Hematopoietic multipotent progenitor cell treated with erythropoietin and hydrocortisone succinate and interleukin-3 and kit ligand, for 17 days (in vitro differentiated cells): ENCODE data around the gene RPL13.

Source experiments
- DNase-seq: peaks from one replicate; pipeline ENCODE4 v3.0.0-alpha.2; 2015; ENCODE audit warnings: low spot score

RPL13 gene

DNA sequence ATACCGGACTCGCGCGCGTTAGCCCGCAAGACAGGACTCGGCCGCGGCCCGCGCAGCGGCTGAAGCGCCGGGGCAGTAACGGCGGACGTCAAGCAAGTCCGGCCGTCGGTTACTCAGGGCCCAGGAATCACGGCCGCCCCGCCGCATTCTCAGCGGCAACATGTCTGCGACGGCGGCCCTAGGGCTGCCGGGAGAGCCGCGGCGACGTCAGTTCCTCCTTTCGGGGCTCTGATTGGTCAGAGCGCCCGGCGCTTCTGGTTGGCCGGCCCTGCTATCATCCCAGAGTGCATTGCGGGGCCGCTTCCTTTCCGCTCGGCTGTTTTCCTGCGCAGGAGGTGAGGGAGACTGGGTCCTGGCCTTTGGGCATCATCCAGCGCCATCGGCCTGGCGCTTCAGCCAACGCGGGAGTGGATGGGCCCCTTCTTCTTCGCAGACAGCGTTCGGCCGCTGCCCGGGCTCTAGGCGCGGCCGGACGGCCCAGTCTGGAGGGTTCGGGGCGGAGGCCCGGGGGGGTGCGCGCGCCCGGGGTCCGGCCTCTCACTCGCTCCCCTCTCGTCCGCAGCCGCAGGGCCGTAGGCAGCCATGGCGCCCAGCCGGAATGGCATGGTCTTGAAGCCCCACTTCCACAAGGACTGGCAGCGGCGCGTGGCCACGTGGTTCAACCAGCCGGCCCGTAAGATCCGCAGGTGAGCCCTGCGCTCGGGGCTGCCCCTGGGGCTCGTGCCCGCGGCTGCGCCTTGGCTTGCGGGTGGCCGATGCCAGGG lies at the start of gene RPL13:
RPL13 (plus strand) TSS at position 305 of the 764 bp plus-strand sequence; CDS start at position 583, 278 bp downstream.
- peak; percentile 94 for DNase-seq

DNA sequence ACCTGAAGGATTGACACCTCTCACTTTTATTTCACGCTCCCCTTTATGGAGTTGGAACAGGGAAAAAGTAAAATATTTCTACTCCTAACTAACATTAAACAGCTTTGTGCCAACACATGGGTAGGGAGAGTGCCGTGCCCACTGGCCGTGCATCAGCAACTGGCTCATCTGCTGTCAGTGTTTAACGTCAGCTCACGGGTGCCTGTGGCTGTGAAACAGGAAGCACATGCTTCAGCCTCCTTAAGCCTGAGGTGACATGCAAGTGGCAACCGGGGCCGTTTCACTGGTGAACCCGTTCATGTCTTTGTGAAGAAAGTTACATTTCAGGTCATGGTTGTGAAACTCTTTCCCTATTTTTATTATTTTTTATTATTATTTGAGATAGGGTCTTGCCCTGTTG lies 49.1 kb upstream of the RPL13 start:
- DNase-seq: no peak

DNA sequence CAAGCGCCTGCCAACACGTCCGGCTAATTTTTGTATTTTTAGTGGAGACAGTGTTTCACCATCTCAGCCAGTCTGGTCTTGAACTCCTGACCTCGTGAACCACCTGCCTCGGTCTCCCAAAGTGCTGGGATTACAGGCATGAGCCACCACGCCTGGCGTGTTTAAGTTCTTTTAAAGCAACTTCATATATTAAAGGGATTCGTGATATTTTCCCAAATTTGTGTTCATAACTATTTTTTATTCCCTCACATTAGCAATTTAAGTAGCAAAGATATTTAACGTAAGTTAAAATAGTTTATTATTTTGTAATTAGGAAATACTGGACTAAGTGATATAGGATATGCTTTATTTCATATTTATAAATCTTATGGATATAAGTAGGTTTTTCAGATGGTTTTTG lies 48.0 kb upstream of the RPL13 start:
- DNase-seq: no peak

DNA sequence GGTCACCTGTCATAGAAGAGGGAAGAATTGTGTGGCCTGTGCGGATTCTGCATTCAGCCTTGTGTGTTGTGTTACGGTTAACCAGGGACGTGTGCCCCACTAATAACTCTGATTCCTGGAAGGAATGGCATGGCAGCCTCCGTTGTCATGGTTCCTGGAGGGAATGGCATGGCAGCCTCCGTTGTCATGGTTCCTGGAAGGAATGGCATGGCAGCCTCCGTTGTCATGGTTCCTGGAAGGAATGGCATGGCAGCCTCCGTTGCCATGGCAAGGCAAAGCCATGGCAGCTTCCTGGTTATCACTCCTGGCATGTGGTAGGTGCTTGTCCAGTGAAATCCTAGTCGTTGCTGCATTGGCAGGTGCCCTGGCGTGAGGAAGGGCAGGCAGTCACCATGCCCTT lies 43.4 kb upstream of the RPL13 start:
- DNase-seq: no peak

DNA sequence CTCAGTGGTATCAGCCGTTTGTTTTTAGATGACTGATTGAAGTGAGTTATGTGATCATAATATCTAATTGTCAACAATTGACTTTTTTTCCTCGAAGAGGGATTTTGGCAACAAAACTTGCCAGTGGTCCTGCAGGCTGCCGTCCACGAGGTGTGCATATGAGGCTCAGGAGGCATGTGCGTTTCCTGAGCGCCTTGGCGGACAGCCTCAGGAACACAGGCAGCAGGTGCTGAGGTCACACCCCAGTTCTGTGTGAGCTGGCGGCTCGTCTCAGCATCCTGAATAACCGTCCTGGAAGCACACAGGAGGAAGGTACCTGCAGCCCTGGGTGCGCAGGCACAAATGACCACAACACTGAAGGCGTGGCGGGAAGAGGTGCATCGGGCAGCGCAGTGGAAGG lies 40.6 kb upstream of the RPL13 start:
- DNase-seq: no peak

DNA sequence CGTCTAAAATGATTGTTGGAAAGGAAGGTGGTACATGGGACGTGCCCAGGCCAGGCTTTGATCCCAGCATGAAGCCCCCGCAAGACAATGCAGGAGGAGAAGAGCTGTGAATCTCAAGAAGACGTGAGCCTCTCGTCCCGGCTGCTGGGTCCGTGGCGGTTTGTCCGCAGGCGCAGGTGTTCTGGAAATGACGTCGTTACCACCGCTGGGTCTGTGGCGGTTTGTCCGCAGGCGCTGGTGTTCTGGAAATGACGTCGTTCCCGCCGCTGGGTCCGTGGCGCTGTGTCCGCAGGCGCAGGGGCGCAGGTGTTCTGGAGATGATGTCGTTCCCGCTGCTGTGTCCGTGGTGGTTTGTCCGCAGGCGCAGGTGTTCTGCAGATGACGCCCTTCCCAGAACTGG lies 38.2 kb upstream of the RPL13 start:
- no peak for DNase-seq

DNA sequence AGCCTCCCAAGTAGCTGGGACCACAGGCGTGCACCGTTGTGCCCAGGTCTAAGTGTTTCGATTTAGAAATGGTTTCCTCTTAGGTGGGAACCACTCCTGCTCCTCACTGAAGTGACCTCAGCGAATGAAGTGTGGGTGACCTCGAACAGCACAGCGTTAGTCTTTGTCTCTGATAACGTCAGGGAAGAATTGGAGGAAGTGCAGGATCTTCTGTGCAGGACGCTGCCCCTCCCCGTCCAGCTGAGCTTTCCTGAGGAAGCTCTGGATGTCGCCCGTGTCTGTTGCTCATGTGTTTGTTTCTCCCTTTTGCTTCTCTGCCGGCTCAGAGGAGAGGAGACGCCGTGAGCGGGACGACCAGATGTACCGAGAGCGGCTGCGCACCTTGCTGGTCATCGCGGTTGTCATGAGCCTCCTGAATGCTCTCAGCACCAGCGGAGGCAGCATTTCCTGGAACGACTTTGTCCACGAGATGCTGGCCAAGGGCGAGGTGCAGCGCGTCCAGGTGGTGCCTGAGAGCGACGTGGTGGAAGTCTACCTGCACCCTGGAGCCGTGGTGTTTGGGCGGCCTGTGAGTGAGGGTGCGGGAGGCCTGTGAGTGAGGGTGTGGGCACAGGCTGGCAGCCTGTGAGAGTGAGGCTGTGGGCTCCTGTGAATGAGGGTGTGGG lies 36.7 kb upstream of the RPL13 start:
- no peak for DNase-seq

DNA sequence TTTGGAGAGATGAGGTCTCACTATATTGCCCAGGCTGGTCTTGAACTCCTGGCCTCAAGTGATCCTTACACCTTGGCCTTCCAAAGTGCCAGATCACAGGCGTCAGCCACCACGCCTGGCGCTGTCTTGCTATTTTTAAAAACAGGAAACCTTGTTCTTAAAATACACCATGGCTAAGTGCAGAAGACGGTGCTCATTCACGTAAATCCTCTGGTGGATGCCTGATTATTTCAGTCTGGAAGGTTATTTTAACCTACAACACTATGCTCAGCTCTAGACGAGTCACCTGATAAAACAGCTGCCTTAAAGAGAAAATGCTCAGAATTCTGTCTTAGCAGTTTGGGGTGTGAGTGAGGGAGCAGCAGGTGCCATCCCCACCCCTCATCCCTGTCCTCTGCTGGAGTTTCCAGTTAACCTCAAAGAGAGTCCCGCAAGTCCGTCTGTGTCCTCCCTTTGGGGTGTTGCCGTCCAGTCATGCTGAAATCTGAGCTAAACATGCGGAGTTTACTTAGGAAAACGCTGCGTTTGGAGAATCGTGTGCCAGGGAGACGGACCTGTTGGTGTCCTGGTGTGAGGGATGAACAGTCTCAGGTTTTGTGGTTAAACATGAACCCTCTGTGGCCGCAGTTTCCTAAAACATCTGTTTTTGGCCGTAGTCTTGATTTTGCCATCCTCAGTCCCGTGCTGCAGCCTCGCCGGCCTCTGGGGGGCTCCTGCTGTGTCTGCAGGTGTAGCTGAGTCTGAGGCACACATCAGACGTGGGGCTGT lies 35.2 kb upstream of the RPL13 start:
- no peak for DNase-seq

DNA sequence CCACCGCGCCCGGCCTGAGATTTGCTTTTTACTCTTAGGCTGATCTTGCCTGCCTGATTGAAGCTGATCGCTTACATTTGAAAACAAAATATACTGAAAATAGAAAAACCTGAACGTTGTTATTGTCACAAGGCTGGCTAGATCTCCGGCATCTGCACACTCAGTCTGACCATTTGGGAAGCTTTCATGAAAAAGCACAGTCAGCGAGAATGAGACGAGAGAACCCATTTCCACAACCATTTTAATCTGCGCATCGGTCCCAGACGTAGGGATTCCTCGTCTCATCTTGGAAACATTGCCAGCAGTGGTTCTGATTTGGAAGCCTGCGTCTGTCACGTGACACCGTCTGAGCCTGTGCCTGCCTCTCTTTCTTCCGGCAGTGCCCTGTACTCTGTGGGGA lies 31.4 kb upstream of the RPL13 start:
- DNase-seq: no peak

DNA sequence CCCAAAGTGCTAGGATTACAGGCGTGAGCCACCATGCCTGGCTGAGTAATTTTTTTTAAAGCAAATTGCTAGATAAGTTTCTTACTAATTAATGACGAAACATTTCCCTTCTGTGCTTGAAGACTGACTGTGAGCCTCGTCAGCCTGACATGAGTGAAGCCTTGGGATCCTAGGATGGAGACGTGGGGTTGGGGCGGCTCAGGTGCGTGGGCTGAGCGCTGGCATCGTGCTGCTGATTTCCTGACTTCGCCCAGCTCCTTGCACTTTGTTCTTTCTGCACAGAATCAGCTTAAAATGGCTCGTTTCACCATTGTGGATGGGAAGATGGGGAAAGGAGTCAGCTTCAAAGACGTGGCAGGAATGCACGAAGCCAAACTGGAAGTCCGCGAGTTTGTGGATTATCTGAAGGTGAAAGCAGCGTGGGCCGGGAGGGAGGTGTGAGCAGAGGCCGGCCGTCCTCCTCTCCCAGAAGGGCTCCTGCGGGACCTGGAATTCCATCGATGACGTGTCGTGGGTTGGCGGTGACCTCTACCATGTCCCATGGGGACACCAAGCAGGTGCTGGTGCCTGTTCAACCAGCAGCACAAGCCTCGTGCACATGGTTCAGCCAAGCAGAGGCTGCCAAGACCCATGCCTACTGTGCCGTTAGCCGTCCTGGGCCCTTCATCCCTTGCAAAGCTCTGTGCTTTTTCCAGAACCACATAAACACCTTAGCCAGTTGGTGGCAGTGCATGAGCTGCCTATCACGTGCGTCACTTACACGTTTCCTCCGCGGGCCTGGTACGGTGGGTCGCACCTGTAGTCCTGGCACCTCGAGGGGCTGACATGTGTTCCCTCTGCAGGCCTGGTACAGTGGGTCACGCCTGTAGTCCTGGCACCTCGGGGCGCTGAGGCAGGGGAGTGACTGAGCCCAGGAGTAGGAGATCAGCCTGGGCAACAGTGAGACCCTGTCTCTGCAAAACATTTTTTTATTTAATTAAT lies 29.8 kb upstream of the RPL13 start:
- no peak for DNase-seq

DNA sequence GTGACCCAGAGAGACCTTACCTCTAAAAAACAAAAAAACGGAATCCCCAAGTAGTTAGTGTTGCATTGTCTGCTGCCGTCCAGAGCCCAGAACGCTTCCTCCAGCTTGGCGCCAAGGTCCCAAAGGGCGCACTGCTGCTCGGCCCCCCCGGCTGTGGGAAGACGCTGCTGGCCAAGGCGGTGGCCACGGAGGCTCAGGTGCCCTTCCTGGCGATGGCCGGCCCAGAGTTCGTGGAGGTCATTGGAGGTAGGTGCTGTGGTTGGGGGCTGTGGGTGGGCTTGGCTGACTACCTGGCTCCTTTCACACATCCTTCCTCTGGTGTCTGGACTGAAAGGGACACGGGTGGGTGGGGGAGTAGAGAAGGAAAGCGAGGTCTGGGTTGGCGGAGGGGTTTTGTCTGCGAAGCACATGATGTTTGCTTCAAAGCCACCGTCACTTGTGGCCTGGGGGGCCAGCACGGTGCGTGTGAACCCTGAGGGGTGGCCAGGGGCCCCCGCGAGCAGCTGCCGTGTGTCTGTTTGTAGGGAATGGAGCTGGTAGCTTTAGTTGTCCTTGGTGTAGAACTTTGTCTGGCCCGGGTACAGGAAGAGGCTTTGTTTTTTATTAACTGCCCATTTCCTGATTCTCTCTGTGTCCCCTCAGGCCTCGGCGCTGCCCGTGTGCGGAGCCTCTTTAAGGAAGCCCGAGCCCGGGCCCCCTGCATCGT lies 28.5 kb upstream of the RPL13 start:
- DNase-seq: no peak

DNA sequence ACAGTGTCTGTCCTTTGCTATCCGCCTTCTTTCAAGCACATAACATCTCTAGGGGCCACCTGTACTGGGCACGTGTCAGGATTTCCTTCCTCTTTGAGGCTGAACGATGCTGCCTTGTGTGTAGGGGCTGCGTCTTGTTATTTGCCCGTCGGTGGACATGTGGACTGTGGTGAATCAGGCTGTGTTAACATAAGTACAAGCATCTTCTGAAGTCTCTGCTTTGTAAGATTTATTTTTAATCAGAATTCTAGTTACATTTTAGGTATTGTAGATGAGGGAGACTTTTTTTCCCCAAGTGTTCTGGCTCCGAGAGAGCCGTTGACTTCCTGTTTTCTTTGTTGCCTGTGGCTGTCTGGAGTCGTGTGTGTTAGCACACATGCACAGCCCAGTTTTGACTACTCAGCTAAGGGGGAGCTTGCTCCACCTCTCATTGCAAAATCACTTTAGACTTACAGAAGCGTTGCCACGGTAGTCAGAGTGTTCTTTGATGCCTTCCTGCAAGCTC lies 26.2 kb upstream of the RPL13 start:
- no peak for DNase-seq

DNA sequence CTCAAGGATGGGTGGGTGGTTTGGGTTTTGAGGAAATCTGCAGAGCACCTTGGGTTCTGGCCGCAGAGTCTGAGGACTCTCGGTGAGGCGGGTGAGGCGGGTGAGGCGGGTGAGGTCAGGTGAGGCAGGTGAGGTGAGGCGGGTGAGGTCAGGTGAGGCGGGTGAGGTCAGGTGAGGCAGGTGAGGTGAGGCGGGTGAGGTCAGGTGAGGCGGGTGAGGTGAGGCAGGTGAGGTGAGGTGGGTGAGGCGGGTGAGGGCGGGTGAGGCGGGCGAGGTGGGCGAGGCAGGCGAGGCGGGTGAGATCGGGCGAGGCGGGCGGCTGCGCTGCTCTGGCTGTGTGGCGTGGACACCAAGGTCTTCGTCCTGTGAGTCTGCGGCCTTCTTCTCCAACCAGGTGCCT lies 24.1 kb upstream of the RPL13 start:
- no peak for DNase-seq

DNA sequence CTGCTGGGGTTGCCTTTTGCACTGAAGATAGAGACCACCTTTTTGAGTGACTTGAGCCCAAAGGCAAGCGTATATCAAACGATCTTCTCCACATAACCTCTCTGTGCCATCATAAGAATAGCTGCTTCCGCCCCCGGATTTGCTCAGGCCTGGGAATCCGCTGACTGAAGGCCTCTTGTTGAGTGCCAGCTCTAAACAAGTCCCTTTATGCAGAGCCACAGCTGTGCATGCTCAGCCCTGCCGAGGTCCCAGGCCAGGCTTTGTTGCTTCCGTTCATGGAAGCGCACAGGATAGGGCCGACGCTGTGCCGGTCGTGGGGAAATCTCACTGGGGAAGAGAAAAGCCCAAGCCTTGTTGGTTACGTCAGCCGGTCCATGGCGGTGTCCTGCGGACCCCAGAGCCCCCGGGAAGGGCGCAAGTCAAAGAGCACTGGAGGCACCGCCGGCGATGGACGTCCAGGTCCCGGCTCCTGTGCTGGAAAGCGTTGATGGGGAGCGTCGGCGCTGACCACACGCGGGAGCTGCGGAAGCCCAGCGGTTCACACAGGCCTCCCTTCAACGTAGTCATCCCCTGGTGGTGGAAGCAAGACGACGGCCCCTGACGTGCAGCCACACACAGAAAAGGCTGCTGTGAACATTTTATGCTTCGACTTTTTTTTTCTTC lies 23.5 kb upstream of the RPL13 start:
- DNase-seq: no peak

DNA sequence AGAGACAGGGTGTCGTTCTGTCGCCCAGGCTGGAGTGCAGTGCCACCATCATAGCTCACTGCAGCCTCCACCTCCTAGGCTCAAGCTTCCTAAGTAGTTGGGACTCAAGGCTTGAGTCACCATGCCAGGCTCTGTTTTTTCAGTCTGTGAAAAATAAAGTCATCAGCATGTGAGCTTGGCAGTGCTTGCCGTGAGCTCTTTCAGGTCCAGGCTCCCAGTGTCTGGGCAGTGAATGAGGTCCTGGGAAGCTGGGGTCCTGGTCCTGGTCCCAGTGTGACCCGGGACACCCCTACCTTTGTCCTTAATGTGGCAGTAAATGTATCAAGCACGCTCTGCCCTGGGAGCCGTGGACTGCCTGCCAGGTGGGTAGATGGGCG lies 22.9 kb upstream of the RPL13 start:
- no peak for DNase-seq

DNA sequence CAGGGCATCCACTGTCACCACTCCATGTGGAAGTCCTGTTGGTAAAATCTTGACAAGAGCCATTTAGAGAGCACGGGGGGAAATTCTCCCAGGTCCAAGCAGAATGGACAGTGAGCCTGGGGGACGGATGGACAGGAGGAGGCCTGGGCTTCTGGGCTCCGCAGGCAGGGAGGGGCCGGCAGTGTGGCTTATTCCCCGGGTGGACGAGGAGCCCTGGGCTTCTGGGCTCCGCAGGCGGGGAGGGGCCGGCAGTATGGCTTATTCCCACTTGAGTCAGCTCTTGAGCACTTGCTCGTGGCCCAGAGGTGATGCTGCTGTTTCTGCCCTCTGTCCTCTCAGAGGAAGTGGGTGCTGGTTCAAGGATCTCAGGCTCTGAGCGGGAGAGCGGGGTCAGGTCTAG lies 22.2 kb upstream of the RPL13 start:
- DNase-seq: no peak

DNA sequence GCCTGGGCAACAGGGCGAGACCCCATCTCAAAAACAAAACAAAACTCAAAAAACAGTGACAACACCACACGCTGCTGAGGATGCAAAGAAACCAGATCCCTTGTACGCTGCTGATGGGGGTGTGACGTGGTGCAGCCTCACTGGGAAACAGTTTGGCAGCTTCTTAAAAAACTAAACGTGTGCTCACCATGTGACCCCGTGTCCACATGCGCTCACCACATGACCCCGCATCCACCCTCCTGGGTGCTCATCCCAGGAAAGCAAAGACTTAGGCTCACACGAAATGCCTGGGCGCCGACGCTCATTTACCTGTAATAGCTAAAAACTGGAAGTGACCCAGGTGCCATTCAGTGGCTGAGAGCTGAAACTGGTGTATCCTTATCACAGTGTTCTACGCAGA lies 19.9 kb upstream of the RPL13 start:
- no peak for DNase-seq

DNA sequence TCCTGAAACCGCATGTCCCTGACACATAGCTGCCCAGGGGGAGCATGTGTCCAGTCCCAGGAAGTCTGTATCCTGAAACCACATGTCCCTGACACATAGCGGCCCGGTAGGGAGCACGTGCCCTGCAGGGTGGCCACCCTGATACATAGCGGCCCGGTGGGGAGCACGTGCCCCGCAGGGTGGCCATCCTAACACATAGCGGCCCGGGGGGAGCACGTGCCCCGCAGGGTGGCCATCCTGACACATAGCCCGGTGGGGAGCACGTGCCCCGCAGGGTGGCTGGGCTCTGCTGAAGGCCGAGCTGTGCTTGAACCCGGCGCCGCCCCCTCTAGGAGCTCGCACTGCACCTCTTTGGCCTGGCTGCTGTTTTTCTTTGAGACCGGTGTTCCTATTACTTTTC lies 18.7 kb upstream of the RPL13 start:
- DNase-seq: no peak

DNA sequence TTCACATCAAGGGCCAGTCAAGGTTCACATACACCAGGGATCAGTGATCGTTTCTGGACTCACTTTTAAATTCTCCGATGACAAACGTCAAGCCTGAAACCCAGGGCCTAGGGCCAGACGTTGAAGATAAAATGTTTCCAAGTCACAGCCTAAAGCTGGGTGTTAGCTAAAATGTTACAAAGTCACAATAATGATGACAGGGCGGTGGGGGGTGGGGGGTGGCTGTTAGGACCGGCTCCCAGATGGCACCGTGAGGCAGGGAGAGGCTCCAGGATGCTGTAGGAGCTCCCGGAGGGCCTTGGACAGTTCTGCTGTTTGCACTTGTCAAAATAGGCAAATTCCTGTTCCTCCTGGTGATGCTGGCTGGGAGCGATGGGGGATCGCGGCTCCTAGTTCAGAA lies 16.4 kb upstream of the RPL13 start:
- DNase-seq: no peak

DNA sequence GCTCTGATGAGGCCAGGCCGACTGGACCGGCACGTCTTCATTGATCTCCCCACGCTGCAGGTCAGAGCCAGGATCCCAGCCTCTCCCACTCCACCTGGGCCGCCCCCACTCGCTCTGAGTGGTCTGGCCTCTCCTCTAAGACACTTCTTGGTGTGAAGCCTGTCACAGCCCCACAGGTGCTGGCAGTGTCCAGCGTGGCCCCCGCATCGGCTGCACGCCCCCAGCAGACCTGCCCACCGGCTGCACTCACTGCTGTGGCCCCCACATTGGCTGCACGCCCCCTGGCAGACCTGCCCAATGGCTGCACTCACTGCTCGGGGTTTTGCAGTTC lies 15.8 kb upstream of the RPL13 start:
- DNase-seq: no peak
